Endothelial cell of umbilical vein (primary cell): Measurements from ENCODE around the gene ATP1A4.

Experiments used
- EZH2 ChIP-seq: IDR thresholded peaks from 2 replicates; pipeline ENCODE4 v1.6.1; 2012; ENCODE audit warnings: borderline replicate concordance, low read depth, mild to moderate bottlenecking, moderate library complexity, low read length, inconsistent platforms; ENCODE audit not compliant: severe bottlenecking
- GATA2 ChIP-seq: IDR thresholded peaks from 2 replicates; pipeline ENCODE4 v1.7.0; 2011; ENCODE audit warnings: low read depth, mild to moderate bottlenecking, moderate library complexity, mixed read lengths, low read length; ENCODE audit not compliant: insufficient read length, insufficient read depth
- POLR2AphosphoS5 ChIP-seq: IDR thresholded peaks from 2 replicates; pipeline ENCODE4 v1.6.1; 2012; ENCODE audit warnings: low read depth, mild to moderate bottlenecking, control low read depth, low read length, moderate library complexity; ENCODE audit not compliant: insufficient read depth
- TF ChIP-seq, protein P1 (sequence below), 2 donors: IDR thresholded peaks; 1 replicate in 1 of 2; 2 replicates in 1 of 2; pipeline ENCODE4 v1.5.1; 2011; ENCODE audit warnings: low read length in 2 of 2, mild to moderate bottlenecking in 2 of 2, moderate library complexity in 2 of 2, control low read depth in 1 of 2, inconsistent platforms in 1 of 2, low read depth in 1 of 2; ENCODE audit not compliant: insufficient read depth in 1 of 2; ENCODE audit errors: extremely low read depth in 1 of 2
- TF ChIP-seq, protein P2 (sequence below): IDR thresholded peaks from 2 replicates; pipeline ENCODE4 v1.6.1; 2011; ENCODE audit not compliant: insufficient read depth, insufficient read length

DNA sequence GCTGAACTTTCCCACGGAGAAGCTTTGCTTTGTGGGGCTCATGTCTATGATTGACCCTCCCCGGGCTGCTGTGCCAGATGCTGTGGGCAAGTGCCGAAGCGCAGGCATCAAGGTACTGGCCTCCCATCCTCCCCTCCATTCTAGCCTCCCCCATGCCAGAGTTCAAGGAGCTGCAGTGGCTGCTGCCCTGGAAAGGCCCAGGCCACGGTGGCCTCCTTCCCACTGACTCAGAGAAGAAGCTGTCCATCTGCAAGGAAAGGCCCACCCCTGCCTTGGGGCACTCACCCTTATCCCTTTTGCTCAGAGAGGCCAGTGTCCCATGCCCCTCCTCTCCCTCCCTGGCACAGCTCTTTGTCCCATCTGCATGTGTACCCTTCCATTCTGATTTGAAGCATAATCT, 20.9 kb upstream of the ATP1A4 start:
- TF ChIP-seq, protein P1, sequence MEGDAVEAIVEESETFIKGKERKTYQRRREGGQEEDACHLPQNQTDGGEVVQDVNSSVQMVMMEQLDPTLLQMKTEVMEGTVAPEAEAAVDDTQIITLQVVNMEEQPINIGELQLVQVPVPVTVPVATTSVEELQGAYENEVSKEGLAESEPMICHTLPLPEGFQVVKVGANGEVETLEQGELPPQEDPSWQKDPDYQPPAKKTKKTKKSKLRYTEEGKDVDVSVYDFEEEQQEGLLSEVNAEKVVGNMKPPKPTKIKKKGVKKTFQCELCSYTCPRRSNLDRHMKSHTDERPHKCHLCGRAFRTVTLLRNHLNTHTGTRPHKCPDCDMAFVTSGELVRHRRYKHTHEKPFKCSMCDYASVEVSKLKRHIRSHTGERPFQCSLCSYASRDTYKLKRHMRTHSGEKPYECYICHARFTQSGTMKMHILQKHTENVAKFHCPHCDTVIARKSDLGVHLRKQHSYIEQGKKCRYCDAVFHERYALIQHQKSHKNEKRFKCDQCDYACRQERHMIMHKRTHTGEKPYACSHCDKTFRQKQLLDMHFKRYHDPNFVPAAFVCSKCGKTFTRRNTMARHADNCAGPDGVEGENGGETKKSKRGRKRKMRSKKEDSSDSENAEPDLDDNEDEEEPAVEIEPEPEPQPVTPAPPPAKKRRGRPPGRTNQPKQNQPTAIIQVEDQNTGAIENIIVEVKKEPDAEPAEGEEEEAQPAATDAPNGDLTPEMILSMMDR (IDR thresholded peaks at IDR 0.05; ENCODE audit: extremely low read depth in 1 of 2, insufficient read depth in 1 of 2, low read depth in 1 of 2, low read length in 2 of 2) = no peak
- TF ChIP-seq, protein P2, sequence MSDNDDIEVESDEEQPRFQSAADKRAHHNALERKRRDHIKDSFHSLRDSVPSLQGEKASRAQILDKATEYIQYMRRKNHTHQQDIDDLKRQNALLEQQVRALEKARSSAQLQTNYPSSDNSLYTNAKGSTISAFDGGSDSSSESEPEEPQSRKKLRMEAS = no peak
- TF ChIP-seq POLR2AphosphoS5 (no peak), GATA2 (no peak), EZH2 (no peak)
